GM23338 (cell line): ENCODE results near the gene MAG. TPM values are rescaled to one million over a fixed set of nuclear protein-coding genes. Genes with fewer than 3 reads are reported as not detected.

Source experiments
- ATAC-seq: fragments of 200-7000 bp; cut with Tn5 transposase; 3 replicates; pipeline ENCODE4 v1.9.1; 2020
- DNase-seq: peaks from one replicate; pipeline ENCODE4 v3.0.0-alpha.2; 2015; ENCODE audit warnings: low spot score
- H2AFZ ChIP-seq: fragments of 200-600 bp; sonication (generic); 2 replicates; pipeline ENCODE4 v1.8.0; 2016; ENCODE audit warnings: antibody characterized with exemption, mild to moderate bottlenecking, moderate library complexity
- H3F3A ChIP-seq: fragments of 200-600 bp; sonication (generic); replicated peaks from 2 replicates; pipeline ENCODE4 v1.8.0; 2017; ENCODE audit warnings: antibody characterized with exemption, mixed run types, low read depth
- H3K27ac ChIP-seq: fragments of 200-600 bp; sonication (generic); 2 replicates; pipeline ENCODE4 v1.6.1; 2016; ENCODE audit warnings: low read depth
- H3K27me3 ChIP-seq: fragments of 200-600 bp; sonication (generic); 2 replicates; pipeline ENCODE4 v1.8.0; 2016; ENCODE audit warnings: mild to moderate bottlenecking, mixed run types, moderate library complexity; ENCODE audit not compliant: insufficient read depth
- H3K36me3 ChIP-seq: fragments of 200-600 bp; sonication (generic); 2 replicates; pipeline ENCODE4 v1.8.0; 2016; ENCODE audit warnings: mild to moderate bottlenecking; ENCODE audit not compliant: insufficient read depth
- H3K4me1 ChIP-seq: fragments of 200-600 bp; sonication (generic); 2 replicates; pipeline ENCODE4 v1.8.0; 2016; ENCODE audit warnings: mild to moderate bottlenecking, moderate library complexity; ENCODE audit not compliant: insufficient read depth
- H3K4me2 ChIP-seq: fragments of 200-600 bp; sonication (generic); 2 replicates; pipeline ENCODE4 v1.7.1; 2017; ENCODE audit warnings: mixed run types
- H3K4me3 ChIP-seq: fragments of 200-600 bp; sonication (generic); 2 replicates; pipeline ENCODE4 v1.6.1; 2016; ENCODE audit warnings: mixed run types
- H3K79me2 ChIP-seq: fragments of 200-600 bp; sonication (generic); replicated peaks from 2 replicates; pipeline ENCODE4 v1.8.0; 2017; ENCODE audit warnings: mild to moderate bottlenecking; ENCODE audit not compliant: insufficient read depth
- H3K9me2 ChIP-seq: fragments of 200-600 bp; sonication (generic); 2 replicates; pipeline ENCODE4 v1.8.0; 2017; ENCODE audit not compliant: insufficient read depth
- H4K20me1 ChIP-seq: fragments of 200-600 bp; sonication (generic); replicated peaks from 2 replicates; pipeline ENCODE4 v1.8.0; 2017; ENCODE audit warnings: mild to moderate bottlenecking; ENCODE audit not compliant: insufficient read depth
- H3K27ac Mint-ChIP-seq: 2 replicates; pipeline ENCODE4 v1.8.0; 2020; ENCODE audit warnings: inconsistent platforms, mild to moderate bottlenecking, moderate library complexity, mixed read lengths
- H3K27me3 Mint-ChIP-seq: 3 replicates; pipeline ENCODE4 v1.8.0; 2022; ENCODE audit warnings: low read depth, mild to moderate bottlenecking, moderate library complexity, mixed read lengths, inconsistent platforms; ENCODE audit not compliant: insufficient read depth, poor library complexity
- H3K36me3 Mint-ChIP-seq: 3 replicates; pipeline ENCODE4 v1.8.0; 2021; ENCODE audit warnings: low read depth, mild to moderate bottlenecking, inconsistent platforms, moderate library complexity, mixed read lengths
- H3K4me1 Mint-ChIP-seq: 3 replicates; pipeline ENCODE4 v1.8.0; 2020; ENCODE audit warnings: mild to moderate bottlenecking, inconsistent platforms, mixed read lengths
- H3K4me3 Mint-ChIP-seq: 3 replicates; pipeline ENCODE4 v1.8.0; 2021; ENCODE audit warnings: moderate library complexity, mild to moderate bottlenecking, inconsistent platforms, mixed read lengths
- H3K9me3 Mint-ChIP-seq: 3 replicates; pipeline ENCODE4 v1.8.0; 2020; ENCODE audit warnings: moderate library complexity, mild to moderate bottlenecking, inconsistent platforms, mixed read lengths
- CREB1 ChIP-seq: fragments of 250-450 bp; sonication (Bioruptor Pico); IDR thresholded peaks from 2 replicates; pipeline ENCODE4 v1.5.0; 2020; ENCODE audit warnings: low read depth, mild to moderate bottlenecking, moderate library complexity
- CTCF ChIP-seq, 2 experiments: fragments of 200-600 bp in 1 of 2; sonication (generic) in 1 of 2; conservative IDR thresholded peaks; 2 replicates each; pipeline versions ENCODE4 v1.5.1 to v1.6.1; 2016 to 2017; ENCODE audit warnings: antibody characterized with exemption in 2 of 2, low read depth in 2 of 2, mild to moderate bottlenecking in 2 of 2, moderate library complexity in 1 of 2
- EZH2 ChIP-seq: fragments of 200-600 bp; sonication (generic); IDR thresholded peaks from one replicate; pipeline ENCODE4 v1.8.0; 2017; ENCODE audit warnings: antibody characterized with exemption, mild to moderate bottlenecking, low read depth; ENCODE audit not compliant: unreplicated experiment
- JUNB ChIP-seq: IDR thresholded peaks from one replicate; pipeline ENCODE4 v1.6.1; 2016; ENCODE audit warnings: antibody characterized with exemption; ENCODE audit not compliant: unreplicated experiment
- REST ChIP-seq: IDR thresholded peaks from one replicate; pipeline ENCODE4 v1.6.1; 2018; ENCODE audit warnings: antibody characterized with exemption; ENCODE audit not compliant: unreplicated experiment
- ZNF114 ChIP-seq: fragments of 250-450 bp; sonication (Bioruptor Pico); IDR thresholded peaks from 2 replicates; pipeline ENCODE4 v1.5.0; 2020; ENCODE audit warnings: mild to moderate bottlenecking, moderate library complexity
- ZNF331 ChIP-seq: fragments of 250-450 bp; sonication (Bioruptor Pico); IDR thresholded peaks from 2 replicates; pipeline ENCODE4 v1.5.0; 2020; ENCODE audit warnings: low read depth, mild to moderate bottlenecking, moderate library complexity
- ZNF462 ChIP-seq: fragments of 250-450 bp; sonication (Bioruptor Pico); IDR thresholded peaks from 2 replicates; pipeline ENCODE4 v1.5.0; 2020; ENCODE audit warnings: mild to moderate bottlenecking, moderate library complexity
- polyA plus RNA-seq: library from polyadenylated mRNA; unstranded; fragments of >200 nt; fragmentation: Nextera tagmentation; extraction: Ambion mirVana; gene quantifications from 2 replicates; pipeline ENCODE4 v1.2.1, GENCODE V29; 2016
- total RNA-seq: library from RNA; depleted of rRNA; stranded (reverse); fragments of >200 nt; shearing (Covaris generic); gene quantifications from 2 replicates; pipeline ENCODE4 v1.2.3, GENCODE V29; 2014

Gene MAG
- total and polyA plus RNA-seq, 2 experiments from 2014 or later = 0.61 to 1.3 TPM

- no peaks in the 10 kb centered on the region for H3K27me3 ChIP-seq
- Mint-ChIP-seq H3K4me1 (peaks cover 11% of the 10 kb centered on the region), H3K36me3 (peaks cover 64% of the 10 kb centered on the region), H3K27me3 (peaks cover 36% of the 10 kb centered on the region), H3K4me3 (peak overlapping the region; percentile 31; the same call in 2 of the 3 replicates), H3K27ac (peak overlapping the region; percentile 32), H3K9me3 (no peaks in the 10 kb centered on the region; the same call in 2 of the 3 replicates)
- TF ChIP-seq CTCF (conservative IDR thresholded peaks at IDR 0.05; ENCODE audit: low read depth in 2 of 2) = no peak
- no peak for TF ChIP-seq ZNF462
- TF ChIP-seq CREB1 (CRISPR knock-in tag) = no peak
- no peak for TF ChIP-seq REST
- TF ChIP-seq JUNB = no peak
- TF ChIP-seq ZNF114 (CRISPR knock-in tag) = no peak
- TF ChIP-seq ZNF331 (CRISPR knock-in tag) = no peak
- no peak for TF ChIP-seq EZH2
- no peak overlapping the region for H3K4me2 ChIP-seq
- H2AFZ ChIP-seq = no peak overlapping the region
- peaks cover 17% of the 10 kb centered on the region for H3F3A ChIP-seq
- H3K36me3 ChIP-seq = peaks cover 6% of the 10 kb centered on the region; the same call in 1 of the 2 replicates
- no peak for DNase-seq
- H3K4me3 ChIP-seq = no peak overlapping the region
- H3K27ac ChIP-seq = no peak overlapping the region
- ATAC-seq = no peak
- H4K20me1 ChIP-seq = peaks cover 22% of the 10 kb centered on the region
- peaks cover 5% of the 10 kb centered on the region; the same call in 1 of the 2 replicates for H3K4me1 ChIP-seq
- no peaks in the 10 kb centered on the region for H3K9me2 ChIP-seq
- H3K79me2 ChIP-seq = no peaks in the 10 kb centered on the region
These were observed 26.6 kb upstream of the MAG start for GRCh38 chr19:35265126-35265899.
